HG03095 (cell line): ENCODE data around the gene NFATC2.
"Not testable (repeated sequence)": the region's sequence is repeated elsewhere in the genome, so short reads cannot be mapped to it uniquely, and the experiment has no call there.

Experiments
- ATAC-seq: cut with Tn5 transposase; IDR thresholded peaks from one replicate; pipeline ENCODE4 v1.9.1; 2021; ENCODE audit warnings: moderate library complexity; ENCODE audit not compliant: unreplicated experiment

The NFATC2 gene

DNA sequence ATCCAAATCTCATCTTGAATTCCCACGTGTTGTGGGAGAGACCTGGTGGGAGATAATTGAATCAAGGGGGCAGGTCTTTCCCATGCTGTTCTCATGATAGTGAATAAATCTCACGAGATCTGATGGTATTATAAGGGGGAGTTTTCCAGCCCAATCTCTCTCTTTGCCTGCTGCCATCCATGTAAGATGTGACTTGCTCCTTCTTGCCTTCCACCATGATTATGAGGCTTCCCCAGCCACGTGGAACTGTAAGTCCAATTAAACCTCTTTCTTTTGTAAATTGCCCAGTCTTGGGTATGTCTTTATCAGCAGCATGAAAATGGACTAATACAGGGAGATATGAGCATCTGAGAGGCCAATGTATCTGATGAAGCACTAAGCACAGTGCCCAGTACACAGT, 26.0 kb upstream of the NFATC2 start:
- ATAC-seq = not testable (repeated sequence)

DNA sequence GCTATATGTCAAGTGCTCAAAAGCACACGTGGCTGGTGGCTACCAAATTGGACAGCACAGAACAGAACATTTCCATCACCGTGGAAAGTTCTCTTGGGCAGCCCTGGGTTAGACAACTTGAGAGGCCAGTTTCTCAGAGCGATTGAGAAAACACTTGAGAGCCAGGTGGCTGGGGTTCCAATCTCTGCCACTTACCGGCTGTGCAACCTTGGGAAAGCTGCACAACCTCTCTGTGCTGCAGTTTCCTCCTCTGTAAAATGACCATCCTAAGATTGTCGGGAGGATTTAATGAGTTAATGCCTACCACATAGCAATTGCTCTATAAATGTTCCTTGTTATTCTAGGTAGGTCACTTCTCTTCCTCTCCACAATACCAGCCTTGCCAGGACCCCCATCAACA, 25.1 kb upstream of the NFATC2 start:
- ATAC-seq = no peak

DNA sequence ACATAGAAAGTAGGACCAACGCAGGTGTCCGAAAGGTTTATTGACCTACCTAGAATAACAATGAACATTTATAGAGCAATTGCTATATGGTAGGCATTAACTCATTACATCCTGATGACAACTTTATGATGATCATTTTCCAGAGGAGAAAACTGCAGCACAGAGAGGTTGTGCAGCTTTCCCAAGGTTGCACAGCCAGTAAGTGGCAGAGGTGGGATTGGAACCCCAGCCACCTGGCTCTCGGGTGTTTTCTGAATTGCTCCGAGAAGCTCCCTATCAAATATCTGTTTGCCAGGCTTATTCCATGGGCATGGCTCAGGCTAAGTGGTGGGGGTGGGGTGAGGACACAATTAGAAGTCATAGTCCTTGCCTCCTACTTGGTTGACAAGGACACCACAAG, 24.1 kb upstream of the NFATC2 start:
- ATAC-seq = no peak

DNA sequence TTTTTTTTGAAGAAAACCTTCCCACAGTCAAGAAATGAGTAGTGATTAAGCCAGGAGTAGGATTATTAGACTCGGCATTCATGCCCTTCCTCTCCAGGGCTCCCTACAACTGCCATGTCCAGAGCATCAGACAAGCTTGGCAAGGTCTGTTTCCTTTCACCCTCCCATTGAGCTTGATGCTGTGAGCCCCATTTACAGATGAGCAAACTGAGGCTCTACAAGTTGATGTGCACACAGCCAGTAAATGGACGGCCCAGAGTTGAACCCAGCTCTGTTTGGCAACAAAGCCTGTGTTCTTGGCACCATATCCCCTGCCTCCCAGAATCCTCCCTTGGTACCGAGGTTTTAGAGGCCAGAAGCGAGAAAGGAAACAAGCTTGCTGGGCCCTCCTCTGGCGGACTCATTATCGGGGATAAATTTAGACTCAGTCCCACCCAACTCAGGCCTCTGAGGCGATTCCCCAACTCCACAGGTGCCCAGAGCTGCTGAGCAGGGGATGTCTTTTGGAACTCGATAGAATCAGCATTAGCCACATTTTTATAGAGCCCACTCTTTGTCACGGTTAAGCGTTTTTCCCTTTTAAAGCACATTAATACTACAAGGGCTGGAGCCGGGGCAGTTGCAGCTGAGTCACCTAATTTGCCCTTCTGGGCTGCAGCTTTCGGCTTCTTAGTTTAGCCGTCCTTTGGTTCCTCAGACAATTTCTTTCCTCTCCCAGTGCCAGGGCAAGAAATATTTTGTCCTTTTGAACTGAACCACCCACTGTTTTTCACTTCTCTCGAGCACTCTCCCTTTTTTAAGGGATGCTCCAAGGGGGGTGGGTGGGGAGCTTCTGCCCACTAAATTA, 23.0 kb upstream of the NFATC2 start:
- no peak for ATAC-seq

DNA sequence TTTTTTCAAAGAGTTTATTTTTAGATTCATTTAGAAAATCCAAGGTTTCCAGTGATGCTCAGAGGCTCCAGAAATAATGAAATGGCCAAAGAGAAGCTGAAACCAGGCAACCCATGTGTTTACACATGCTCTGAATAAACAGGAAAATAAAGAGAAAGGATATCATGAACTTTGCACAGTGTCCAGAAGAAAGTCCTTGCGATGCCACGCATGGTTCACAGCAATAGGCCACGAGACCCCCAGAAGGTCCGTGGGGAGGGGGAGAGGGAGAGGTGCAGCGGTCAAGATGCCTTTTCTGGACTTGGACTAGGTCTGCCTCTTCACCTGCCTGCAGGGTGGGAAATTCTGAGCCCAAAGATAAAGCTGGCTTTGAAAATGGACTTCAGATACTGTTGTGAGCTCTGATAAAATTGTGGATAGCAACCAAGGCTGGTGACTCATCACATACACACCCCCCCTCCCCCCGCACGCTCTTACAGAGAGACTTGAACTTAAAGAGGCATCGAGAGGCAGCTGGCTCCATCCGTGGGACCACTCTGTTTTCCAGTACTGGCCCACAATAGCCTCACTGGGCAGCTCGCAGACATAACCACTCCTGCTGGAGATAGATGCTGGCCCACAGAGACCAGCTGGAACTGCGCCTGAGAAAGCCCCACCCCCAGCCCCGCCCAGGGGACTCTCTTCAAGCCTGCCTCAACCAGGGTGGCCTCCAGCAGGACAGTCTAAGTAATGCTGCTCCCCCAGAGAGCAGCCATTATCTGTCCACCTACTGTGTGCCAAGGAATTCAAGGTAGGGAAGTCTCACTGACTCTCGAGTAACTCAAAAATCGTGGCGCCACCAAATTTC, 21.2 kb upstream of the NFATC2 start:
- no peak for ATAC-seq

DNA sequence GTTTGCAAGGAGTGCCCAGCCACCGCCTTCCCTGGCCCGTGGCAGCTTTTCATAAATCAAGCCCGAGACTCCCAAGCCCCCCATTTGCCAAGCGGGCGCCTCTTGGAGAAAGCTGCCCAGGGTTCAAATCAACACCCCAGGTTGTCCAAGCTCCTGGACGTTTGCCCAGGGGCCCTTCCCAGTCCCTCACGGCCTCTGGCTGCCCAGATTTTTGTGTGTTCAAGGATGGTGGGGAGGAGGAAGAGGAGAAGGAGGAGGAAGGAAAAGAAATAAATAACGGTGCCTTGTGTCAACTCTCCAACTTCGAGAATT, 20.6 kb upstream of the NFATC2 start:
- ATAC-seq = no peak

DNA sequence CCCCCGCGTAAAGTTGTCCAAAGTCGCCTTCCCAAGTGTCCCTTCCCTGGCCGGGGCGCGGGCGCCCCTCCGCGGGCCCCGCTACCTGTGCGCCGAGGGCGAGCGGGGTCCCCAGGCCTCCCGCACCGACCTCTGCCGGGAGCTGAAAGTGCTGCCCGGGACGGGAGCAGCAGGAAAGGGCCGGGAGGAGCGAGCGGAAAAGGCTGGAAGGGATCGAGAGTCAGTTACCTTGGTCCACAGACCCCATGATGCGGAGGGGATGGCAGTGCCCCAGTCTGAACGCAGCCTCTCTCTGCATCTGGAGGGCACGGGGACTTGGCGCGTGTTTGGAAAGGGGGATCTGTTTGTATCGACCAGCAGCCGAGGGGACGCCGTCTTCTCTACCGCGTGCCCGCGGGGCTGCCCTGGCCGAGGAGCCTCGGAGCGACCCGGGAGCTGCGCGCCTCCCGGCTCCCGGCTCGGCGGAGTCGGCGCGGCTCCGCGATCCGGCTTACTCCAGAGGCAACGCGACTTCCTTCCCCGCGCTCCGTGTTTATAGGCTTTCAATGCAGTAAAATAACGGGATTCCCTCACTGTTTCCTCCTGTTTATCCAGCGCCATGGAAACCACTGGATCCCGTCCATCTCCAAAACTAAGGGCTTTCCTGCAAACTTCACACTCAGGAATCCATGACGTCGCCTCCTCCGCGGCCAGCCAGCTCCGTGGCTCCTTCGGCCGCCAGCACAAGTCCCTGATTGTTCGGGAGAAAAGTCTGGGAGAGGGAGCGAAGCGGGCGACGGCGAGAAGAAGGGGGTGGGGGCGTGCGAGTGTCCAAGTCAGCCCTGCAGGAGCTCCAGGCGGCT, 20.0 kb upstream of the NFATC2 start:
- ATAC-seq = no peak

DNA sequence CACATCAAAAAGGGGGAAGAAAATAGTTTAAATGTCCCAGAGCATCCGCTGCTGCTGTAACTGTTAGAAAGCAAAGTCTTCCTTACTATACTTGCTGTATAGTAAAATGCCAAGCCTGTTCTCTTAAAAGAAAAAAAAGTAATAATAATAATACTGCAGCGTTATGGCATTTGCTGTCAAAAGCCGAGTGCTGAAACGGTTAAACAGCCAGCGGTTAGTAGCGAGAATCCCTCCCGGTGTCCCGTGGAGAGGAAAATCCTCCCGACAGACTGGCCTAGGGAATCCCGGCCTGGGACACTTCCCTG, 19.5 kb upstream of the NFATC2 start:
- no peak for ATAC-seq

DNA sequence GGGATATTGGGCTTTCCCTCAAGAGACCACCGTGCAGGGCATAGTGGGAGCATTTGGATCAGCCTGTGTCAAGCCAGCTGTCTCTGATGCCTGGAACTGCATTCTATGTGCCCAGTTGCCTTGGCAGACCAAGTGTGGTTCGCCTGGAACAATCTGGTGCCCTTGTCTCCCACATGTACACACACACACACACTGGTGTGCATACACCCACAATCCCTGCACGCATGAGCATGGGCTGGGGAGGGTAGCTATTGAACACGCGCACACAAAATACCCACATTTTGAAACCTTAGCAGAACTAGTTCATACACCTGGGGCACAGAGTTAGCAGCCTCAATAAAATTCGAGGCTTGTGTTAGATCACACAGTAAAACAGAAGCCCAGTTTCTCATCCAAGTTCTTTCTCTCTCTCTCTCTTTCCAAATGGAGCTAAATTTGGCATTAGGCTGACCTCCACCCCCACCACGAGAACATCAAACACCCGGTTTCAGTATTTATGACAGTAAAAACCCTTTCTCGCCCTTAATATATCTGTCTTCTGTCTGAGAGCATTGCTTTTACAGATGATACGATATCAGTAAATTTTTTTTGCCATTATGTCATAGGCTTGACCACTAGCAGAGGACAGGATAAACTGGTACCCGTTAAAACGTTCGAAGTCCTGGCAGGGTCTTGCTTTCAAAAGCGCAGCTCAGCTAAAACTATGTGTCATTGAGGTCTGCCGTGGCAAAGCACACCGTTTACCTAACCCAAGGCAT, 18.2 kb upstream of the NFATC2 start:
- no peak for ATAC-seq

DNA sequence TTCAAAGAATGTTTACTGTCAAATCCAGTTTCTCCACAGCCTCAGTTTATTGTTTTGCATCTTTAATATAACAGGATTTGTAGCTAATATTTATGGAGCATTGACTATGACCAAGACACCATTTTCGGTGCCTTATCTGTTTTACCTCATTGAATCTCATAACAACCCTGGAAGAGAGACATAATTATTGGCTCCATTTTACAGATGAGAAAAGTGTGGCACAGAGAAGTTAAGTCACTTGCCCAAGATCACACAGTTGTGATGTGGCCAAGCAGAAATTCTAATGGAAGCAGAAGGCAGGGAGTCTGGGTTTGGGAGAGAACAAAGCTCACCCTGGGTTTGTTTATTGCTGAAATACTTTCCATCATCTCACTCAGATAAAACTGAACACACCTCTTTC, 17.5 kb upstream of the NFATC2 start:
- ATAC-seq = no peak

DNA sequence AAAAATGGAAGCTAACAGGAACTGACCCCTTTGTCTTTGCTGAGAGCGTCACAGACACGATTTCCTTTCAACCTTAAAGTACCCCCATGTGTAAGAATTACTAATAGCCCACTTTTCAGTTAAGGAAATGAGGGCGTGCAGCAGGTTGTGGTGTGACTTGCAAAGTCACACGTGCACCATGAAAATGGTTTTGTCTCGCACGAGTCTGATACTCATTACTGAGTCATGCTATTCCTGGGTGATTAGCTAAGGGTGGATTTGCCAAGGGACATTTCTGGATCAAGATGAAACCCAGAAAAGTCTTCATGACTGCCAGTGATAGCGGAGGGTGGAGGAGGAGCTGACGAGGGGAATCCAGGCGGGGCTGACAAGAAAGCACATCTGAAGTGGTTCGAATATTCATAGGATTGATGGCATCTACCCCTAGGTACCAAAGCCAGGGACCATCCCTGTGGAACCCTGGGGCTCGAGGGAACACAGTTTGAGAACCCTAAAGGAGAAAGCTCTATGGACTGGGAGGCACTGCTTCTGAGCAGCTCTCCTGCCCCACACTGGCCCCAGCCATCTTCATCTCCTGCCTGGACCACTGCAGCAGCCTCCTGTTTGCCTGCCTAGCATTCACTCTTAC, 12.1 kb upstream of the NFATC2 start:
- no peak for ATAC-seq

DNA sequence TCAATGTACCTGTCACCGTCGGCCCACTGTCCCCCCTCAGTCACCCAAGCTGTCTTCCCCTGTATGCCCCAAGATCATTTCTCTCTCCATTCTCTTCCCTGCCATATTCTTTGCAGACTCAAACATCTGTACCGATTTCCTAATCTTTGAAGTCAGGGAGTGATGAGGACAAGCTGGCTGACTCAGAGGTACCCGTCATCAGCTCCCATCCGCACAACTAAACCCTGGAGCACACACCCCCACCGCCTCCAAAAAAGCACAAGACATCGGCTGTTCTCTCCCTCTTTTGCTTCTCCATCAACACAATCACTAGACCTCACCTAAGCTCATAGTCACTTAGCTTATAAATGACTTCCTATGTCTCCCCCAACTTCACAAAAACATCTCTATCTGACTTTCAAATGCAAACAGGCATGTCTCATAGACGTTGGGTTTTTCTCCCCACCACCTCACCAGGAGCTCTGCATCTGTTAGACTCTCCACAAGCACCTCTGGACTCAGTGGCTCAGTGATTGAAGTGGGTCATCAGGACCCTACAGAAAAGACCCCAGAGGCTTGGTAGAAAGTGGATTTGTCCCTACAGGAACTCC, 11.5 kb upstream of the NFATC2 start:
- no peak for ATAC-seq

DNA sequence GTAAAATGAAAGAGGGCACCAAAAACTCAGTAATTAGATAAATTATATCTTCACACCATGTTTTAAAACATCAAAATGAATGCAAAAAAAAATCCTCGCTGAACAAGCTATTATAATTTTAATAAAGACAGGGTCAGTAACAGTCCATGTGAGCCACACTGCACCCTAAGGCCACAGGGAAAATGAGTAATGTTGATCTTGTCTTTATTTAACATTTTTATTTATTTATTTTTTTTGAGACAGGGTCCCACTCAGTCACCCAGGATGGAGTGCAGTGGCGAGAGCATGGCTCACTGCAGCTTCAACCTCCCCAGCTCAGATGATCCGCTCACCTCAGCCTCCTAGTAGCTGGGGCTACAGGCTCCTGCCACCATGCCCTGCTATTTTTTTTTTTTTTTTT, 8.7 kb upstream of the NFATC2 start:
- ATAC-seq = no peak

DNA sequence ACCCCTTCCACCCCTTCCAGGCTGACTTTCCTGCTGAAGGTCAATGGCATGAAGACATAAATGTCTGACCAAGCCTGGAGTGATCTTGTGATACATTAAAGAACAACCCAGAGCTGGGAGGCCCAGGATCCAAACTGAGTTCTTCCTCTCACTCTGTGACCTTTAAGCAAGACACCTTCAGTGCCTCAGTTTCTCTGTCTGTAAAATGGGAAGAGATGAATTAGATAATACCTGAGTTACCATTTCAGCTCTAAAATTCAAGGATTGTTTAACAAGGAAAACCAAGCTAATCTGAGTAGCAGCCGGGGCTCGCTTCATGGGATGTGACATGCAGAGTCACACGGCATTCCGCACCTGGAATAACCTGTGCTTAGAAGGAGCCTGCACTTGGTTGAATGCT, 7.0 kb upstream of the NFATC2 start:
- no peak for ATAC-seq

DNA sequence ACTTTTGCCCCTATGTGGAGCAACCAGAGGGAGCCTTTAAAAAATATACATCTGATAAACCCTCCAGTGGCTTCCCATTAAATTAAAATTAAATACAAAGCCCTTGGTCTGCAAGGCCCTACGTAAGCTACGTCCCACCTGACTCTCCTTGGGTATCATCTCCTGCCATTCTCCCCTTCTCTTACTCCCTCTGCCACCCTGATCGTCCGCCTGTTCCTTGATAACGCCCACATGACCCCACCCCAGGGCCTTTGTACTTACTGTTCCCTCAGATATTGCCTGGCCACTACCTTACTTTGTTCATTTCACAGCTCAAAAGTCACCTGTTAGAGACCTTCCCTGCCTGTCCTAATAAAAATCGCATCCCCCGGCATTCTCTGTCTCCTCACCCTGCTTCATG, 5.4 kb upstream of the NFATC2 start:
- no peak for ATAC-seq

DNA sequence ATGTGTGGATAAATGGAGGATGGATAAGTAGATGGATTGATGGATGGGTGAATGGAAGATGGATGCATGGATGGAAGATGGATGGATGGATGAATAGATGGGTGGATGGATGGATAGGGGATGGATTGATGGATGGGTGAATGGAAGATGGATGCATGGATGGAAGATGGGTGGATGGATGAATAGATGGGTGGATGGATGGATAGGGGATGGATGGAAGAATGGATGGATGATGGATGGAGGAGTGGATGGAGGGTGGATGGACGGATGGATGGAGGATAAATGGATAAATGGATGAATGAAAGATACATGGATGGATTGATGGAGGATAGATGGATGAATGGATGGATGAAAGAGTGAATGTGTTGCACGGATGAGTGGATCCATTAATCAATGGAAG, 3.0 kb upstream of the NFATC2 start:
- ATAC-seq = no peak

DNA sequence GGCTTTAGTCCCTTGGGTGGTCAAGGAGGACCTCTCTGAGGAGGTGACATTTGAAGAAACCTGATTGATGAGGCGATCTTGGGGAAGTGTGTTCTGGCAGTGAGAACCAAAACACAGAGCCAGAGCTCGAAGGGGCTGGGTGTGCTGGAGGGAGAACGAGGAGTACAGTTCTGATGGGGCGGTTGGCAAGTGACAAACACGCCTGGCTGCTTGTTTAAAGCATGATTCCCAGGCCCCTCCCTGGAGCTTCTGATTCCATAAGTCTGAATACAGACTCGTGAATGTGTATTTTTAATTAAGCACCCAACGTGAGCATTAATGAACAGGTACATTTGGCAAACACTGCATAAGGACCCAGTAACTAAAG, 886 bp upstream of the NFATC2 start:
- ATAC-seq = no peak

DNA sequence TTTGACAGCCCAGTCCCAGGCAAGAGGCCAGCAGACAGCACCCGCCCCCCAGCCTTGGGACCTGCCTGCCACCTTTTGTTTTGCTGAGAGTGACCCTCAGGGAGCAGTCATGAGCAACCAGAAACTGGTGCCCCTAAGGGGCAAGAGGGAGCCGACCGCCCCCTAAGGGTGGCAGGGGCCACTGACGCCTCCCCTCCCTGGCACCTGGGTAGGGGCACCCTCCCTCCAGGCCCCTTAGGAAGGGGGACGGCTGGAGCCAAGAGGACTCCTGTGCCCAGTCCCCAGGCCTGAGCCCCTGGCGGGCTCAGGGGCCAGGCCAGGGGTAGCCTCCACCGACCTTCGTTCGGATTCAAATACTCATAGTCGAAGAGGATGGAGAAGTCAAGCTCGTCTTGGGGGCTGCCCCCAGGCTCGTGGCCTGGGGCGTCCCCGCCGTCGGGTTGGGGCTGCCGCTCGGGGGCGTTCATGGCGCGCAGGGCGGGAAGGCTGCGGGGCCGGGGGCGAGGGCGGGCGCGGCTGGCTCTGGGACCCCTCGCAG, 417 bp downstream of the NFATC2 start:
- peak; percentile 41 for ATAC-seq

DNA sequence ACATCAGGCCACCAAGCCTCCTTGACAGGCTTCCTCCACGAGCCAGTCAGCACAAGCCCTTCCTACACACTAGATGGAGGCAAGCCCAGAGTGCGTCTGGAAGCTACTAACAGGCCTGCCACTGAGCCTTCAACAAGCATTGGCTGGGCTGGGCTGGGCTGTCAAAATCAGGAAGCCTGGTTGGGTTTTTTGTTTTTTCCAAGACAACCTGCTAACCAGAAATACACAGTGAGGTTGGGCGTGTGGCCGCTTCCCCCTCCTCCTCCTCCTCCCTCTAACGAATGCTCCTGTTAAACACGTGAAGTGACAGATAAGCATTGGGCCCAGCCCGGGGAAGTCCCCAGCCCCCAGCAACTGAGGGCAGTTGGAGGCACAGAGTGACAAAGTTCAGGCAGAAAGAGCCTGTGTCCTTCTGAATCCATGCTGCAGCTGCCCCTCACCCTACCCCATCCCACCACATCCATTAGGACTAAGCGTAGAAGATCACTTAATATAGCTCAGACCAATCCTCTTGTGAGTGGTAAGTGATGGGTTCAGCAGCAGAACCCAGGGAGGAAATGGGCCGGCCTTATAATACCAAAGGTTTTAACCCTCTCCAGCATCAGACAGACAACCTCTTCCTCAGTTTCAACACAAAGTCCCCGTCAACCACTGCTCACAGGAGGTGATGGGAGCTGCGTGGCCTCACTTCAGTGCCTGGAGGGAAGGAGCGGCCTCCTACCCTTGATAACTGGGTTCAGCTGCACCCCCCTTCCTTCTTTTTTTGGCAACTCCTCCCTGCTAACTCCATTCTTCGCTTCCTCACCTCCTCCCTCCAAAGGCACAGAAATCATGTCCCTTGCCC, 1.1 kb downstream of the NFATC2 start:
- no peak for ATAC-seq
